Choroid plexus epithelial cell (primary cell): Measurements from ENCODE around the gene ELOVL1.

Experiments used
- DNase-seq: peaks from one replicate; pipeline ENCODE4 v3.0.0-alpha.2; 2010; ENCODE audit warnings: low read depth
- H3K4me3 ChIP-seq: 2 replicates; pipeline ENCODE4 v1.5.1; 2011; ENCODE audit warnings: low read depth, mild to moderate bottlenecking, control low read depth, low read length, moderate library complexity
- CTCF ChIP-seq: conservative IDR thresholded peaks from 2 replicates; pipeline ENCODE4 v1.5.1; 2011; ENCODE audit warnings: low read depth, mild to moderate bottlenecking, control low read depth, inconsistent platforms, low read length, moderate library complexity

Gene ELOVL1

GRCh38 chr1:43354936-43355335 is 12.9 kb downstream of the ELOVL1 start:
- no peak overlapping the region for H3K4me3 ChIP-seq
- no peak for TF ChIP-seq CTCF
- no peak for DNase-seq

GRCh38 chr1:43354471-43354870 is 13.3 kb downstream of the ELOVL1 start:
- DNase-seq = no peak
- no peak for TF ChIP-seq CTCF
- no peak overlapping the region for H3K4me3 ChIP-seq

GRCh38 chr1:43352881-43353280 is 14.9 kb downstream of the ELOVL1 start:
- no peak for DNase-seq
- H3K4me3 ChIP-seq = no peak overlapping the region
- TF ChIP-seq CTCF = no peak

- no peak overlapping the region for H3K4me3 ChIP-seq
- no peak for TF ChIP-seq CTCF
- DNase-seq = no peak
These were observed 15.5 kb downstream of the ELOVL1 start for GRCh38 chr1:43352351-43352705.

- no peak for TF ChIP-seq CTCF
- DNase-seq = no peak
These were observed 16.1 kb downstream of the ELOVL1 start for GRCh38 chr1:43351421-43352350.

GRCh38 chr1:43350976-43351375 is 16.8 kb downstream of the ELOVL1 start:
- no peak for DNase-seq
- TF ChIP-seq CTCF = no peak
- no peak overlapping the region for H3K4me3 ChIP-seq

More at GRCh38 chr1:43351421-43352350, 16.1 kb downstream of the ELOVL1 start:
- H3K4me3 ChIP-seq = no peak overlapping the region

- DNase-seq = peak; percentile 35
- H3K4me3 ChIP-seq = peak overlapping the region; percentile 67
- no peak for TF ChIP-seq CTCF
These were observed 18.1 kb downstream of the ELOVL1 start for GRCh38 chr1:43349594-43350306.
